K562 (cell line): ENCODE data around the gene RIPK4. TPM values are rescaled to one million over a fixed set of nuclear protein-coding genes. Genes with fewer than 3 reads are reported as not detected.
A peak's percentile ranks its signal among the peaks of the same experiment; 100 is the strongest.
"Not testable (repeated sequence)": the region's sequence is repeated elsewhere in the genome, so short reads cannot be mapped to it uniquely, and the experiment has no call there.

Experiments
- ATAC-seq: fragments of 200-7000 bp; cut with Tn5 transposase; 3 replicates; pipeline ENCODE4 v1.9.1; 2020; ENCODE audit warnings: moderate library complexity
- BruUV-seq: library from RNA; stranded (reverse); fragments of 400-500 nt; replicated peaks from 2 replicates; lab custom pipeline; 2021; lab: Mats Ljungman, UMichigan
- CTCF ChIA-PET: fragments of 300-600 bp; formaldehyde crosslinking; extraction: SDS; loops from one replicate; lab custom pipeline; 2021; ENCODE audit warnings: low intra/inter-chr PET ratio; lab: Yijun Ruan, JAX
- POLR2A ChIA-PET: fragments of 300-600, 350-650 bp; sonication (Branson Sonifier 250); formaldehyde crosslinking; extraction: SDS; loops from one replicate; lab custom pipeline; 2021; ENCODE audit warnings: antibody characterized with exemption, inconsistent platforms; lab: Yijun Ruan, JAX
- DNase-seq, 4 experiments: peaks; one replicate each; pipeline versions ENCODE4 v3.0.0 to v3.0.0-alpha.2; 2011 to 2018; ENCODE audit warnings: low spot score in 3 of 4, mixed read lengths in 3 of 4; ENCODE audit errors: extremely low read depth in 1 of 4
- FAIRE-seq: peaks from 2 replicates; lab custom pipeline; 2011; peaks lifted over from hg19 to GRCh38; lab: Jason Lieb, UNC
- H2AFZ ChIP-seq: 2 replicates; pipeline ENCODE4 v1.6.0; 2011; ENCODE audit warnings: low read depth, low read length, control low read depth, inconsistent platforms
- H3K27ac ChIP-seq: fragments of 200-600 bp; 3 replicates; pipeline ENCODE4 v1.8.0; 2011; ENCODE audit warnings: low read depth, mild to moderate bottlenecking, control low read depth, inconsistent platforms, low read length, moderate library complexity, mixed read lengths; ENCODE audit errors: extremely low read depth
- H3K27me3 ChIP-seq, 2 experiments: fragments of 300-600 bp in 1 of 2; 2 replicates in 1 of 2; 3 replicates in 1 of 2; pipeline versions ENCODE4 v1.6.0 to v1.8.0; 2011; ENCODE audit warnings: inconsistent platforms in 2 of 2, low read length in 2 of 2, mild to moderate bottlenecking in 1 of 2, mixed read lengths in 1 of 2, moderate library complexity in 1 of 2; ENCODE audit not compliant: control insufficient read depth in 2 of 2, insufficient read depth in 2 of 2
- H3K36me3 ChIP-seq: fragments of 300-600 bp; 3 replicates; pipeline ENCODE4 v1.8.0; 2011; ENCODE audit warnings: mild to moderate bottlenecking, low read length, inconsistent platforms; ENCODE audit not compliant: control insufficient read depth, insufficient read depth
- H3K4me1 ChIP-seq, 2 experiments: fragments of 200-600 bp in 1 of 2; replicated peaks in 1 of 2; 2 replicates in 1 of 2; 3 replicates in 1 of 2; pipeline versions ENCODE4 v1.5.1 to v1.8.0; 2011; ENCODE audit warnings: inconsistent platforms in 2 of 2, low read length in 2 of 2, mild to moderate bottlenecking in 1 of 2, mixed read lengths in 1 of 2, moderate library complexity in 1 of 2; ENCODE audit not compliant: control insufficient read depth in 2 of 2, insufficient read depth in 2 of 2
- H3K4me2 ChIP-seq: 2 replicates; pipeline ENCODE4 v1.6.1; 2011; ENCODE audit warnings: low read length, control low read depth, inconsistent platforms, mixed read lengths; ENCODE audit not compliant: insufficient read depth
- H3K4me3 ChIP-seq: fragments of 200-600 bp; sonication (generic), shearing (Covaris generic); 2 replicates; pipeline ENCODE4 v1.5.1; 2016; ENCODE audit warnings: control low read depth, inconsistent platforms
- H3K79me2 ChIP-seq: fragments of 200-600 bp; 3 replicates; pipeline ENCODE4 v1.8.0; 2011; ENCODE audit warnings: low read length, inconsistent platforms; ENCODE audit not compliant: control insufficient read depth, insufficient read depth
- H3K9ac ChIP-seq, 2 experiments: 2 replicates each; pipeline versions ENCODE4 v1.6.0 to v1.6.1; 2011; ENCODE audit warnings: low read depth in 2 of 2, low read length in 2 of 2, control low read depth in 1 of 2, inconsistent platforms in 1 of 2, mild to moderate bottlenecking in 1 of 2, mixed read lengths in 1 of 2; ENCODE audit not compliant: insufficient read depth in 1 of 2
- H3K9me1 ChIP-seq: one replicate; pipeline ENCODE4 v1.6.0; 2011; ENCODE audit warnings: inconsistent platforms, mild to moderate bottlenecking, low read length, moderate library complexity; ENCODE audit not compliant: control insufficient read depth, insufficient read depth
- H3K9me3 ChIP-seq: replicated peaks from 2 replicates; pipeline ENCODE4 v1.5.1; 2011; ENCODE audit warnings: low read depth, low read length, inconsistent platforms; ENCODE audit not compliant: control insufficient read depth, insufficient read depth
- H4K20me1 ChIP-seq: replicated peaks from 2 replicates; pipeline ENCODE4 v1.6.1; 2011; ENCODE audit warnings: low read length, inconsistent platforms, mixed read lengths; ENCODE audit not compliant: control insufficient read depth, insufficient read depth
- CBX1 ChIP-seq: sonication (generic); IDR thresholded peaks from 2 replicates; pipeline ENCODE4 v1.6.1; 2016; ENCODE audit warnings: antibody characterized with exemption, low read depth, mild to moderate bottlenecking
- DIDO1 ChIP-seq: fragments of 450-650 bp; IDR thresholded peaks from 2 replicates; pipeline ENCODE4 v1.6.1; 2016; ENCODE audit warnings: low read depth, missing biosample characterization, missing genetic modification characterization
- GABPB2 ChIP-seq: fragments of 250-450 bp; sonication (Bioruptor Pico); conservative IDR thresholded peaks from 2 replicates; pipeline ENCODE4 v1.5.1; 2021; ENCODE audit warnings: mild to moderate bottlenecking
- KAT8 ChIP-seq: fragments of 450-650 bp; IDR thresholded peaks from 2 replicates; pipeline ENCODE4 v1.6.1; 2016; ENCODE audit warnings: low read depth, mild to moderate bottlenecking
- KLF16 ChIP-seq: IDR thresholded peaks from 2 replicates; pipeline ENCODE4 v1.6.1; 2016; ENCODE audit warnings: antibody characterized with exemption
- LCOR ChIP-seq: sonication (generic); formaldehyde crosslinking; IDR thresholded peaks from 2 replicates; pipeline ENCODE4 v1.8.0; 2022; ENCODE audit warnings: mild to moderate bottlenecking, missing genetic modification reagents
- MAFK ChIP-seq: IDR thresholded peaks from 2 replicates; pipeline ENCODE4 v1.6.1; 2011; ENCODE audit warnings: low read length, improper control_type of control experiment
- MAZ ChIP-seq, 2 experiments: fragments of 450-650 bp in 1 of 2; sonication (generic) in 1 of 2; formaldehyde crosslinking; IDR thresholded peaks in 1 of 2; conservative IDR thresholded peaks in 1 of 2; 2 replicates each; pipeline versions ENCODE4 v1.4.0 to v1.5.0; 2020; ENCODE audit warnings: mild to moderate bottlenecking in 1 of 2, missing genetic modification reagents in 1 of 2
- NFXL1 ChIP-seq: fragments of 450-650 bp; formaldehyde crosslinking; IDR thresholded peaks from 2 replicates; pipeline ENCODE4 v1.4.0; 2021; ENCODE audit warnings: mild to moderate bottlenecking
- SREBF1 ChIP-seq: fragments of 150-350 bp; IDR thresholded peaks from 2 replicates; pipeline ENCODE4 v1.6.1; 2014; ENCODE audit warnings: antibody characterized with exemption, low read depth, low read length, borderline replicate concordance
- TSC22D4 ChIP-seq: fragments of 450-650 bp; IDR thresholded peaks from 2 replicates; pipeline ENCODE4 v1.6.1; 2016; ENCODE audit warnings: missing genetic modification characterization, missing biosample characterization, control low read depth
- VEZF1 ChIP-seq: fragments of 200-800 bp; sonication (Bioruptor generic); IDR thresholded peaks from 2 replicates; pipeline ENCODE4 v1.6.1; 2017; ENCODE audit warnings: missing genetic modification characterization, missing compliant biosample characterization
- XRCC3 ChIP-seq: fragments of 450-650 bp; IDR thresholded peaks from 2 replicates; pipeline ENCODE4 v1.6.1; 2017; ENCODE audit warnings: mild to moderate bottlenecking, moderate library complexity
- ZNF507 ChIP-seq: conservative IDR thresholded peaks from 2 replicates; pipeline ENCODE4 v1.6.1; 2017; ENCODE audit warnings: missing genetic modification characterization, missing compliant biosample characterization
- WGBS: fragments of 100-300 bp; shearing (Covaris generic); methylation state at CpG from one replicate; pipeline ENCODE4 v1.1.6; 2016; ENCODE audit warnings: low coverage, mixed read lengths; ENCODE audit not compliant: insufficient coverage; ENCODE audit errors: missing lambda C conversion rate; 5-methylcytosine and 5-hydroxymethylcytosine counted together
- in situ Hi-C: fragments of 300-500 bp; cut with MboI; formaldehyde crosslinking; loops from 4 replicates; pipeline ENCODE4 v1.15.0; 2018; ENCODE audit warnings: inconsistent platforms, mixed read lengths
- intact Hi-C: fragments of 100-400 bp; cut with micrococcal nuclease; formaldehyde crosslinking; loops from 2 replicates; pipeline ENCODE4 v1.14.2; 2022
- polyA plus RNA-seq, 8 experiments: library from polyadenylated mRNA; depleted of rRNA in 4 of 8; stranded (reverse) in 5 of 8; unstranded in 3 of 8; fragments of >200 nt; fragmentation: Nextera tagmentation in 2 of 8; fragmentation: Illumina TruSeq in 1 of 8; extraction: Ambion mirVana in 2 of 8; extraction: Trizol in 1 of 8; gene quantifications; 2 replicates each; pipeline versions ENCODE4 v1.2.1 to v1.2.3, GENCODE V29; 2011 to 2014; ENCODE audit warnings: inconsistent platforms in 1 of 8, missing spikeins in 1 of 8
- total RNA-seq, 7 experiments: library from RNA; depleted of rRNA in 6 of 7; stranded (reverse); fragments of >200 nt in 6 of 7; fragmentation: Illumina TruSeq in 2 of 7; extraction: Trizol in 2 of 7; gene quantifications; 2 replicates each; pipeline versions ENCODE4 v1.2.1 to v1.2.3, GENCODE V29; 2011 to 2021; ENCODE audit warnings: low replicate concordance in 1 of 7
- TF ChIP-seq, protein P1 (sequence below): fragments of 250-450 bp; sonication (Bioruptor Pico); IDR thresholded peaks from 2 replicates; pipeline ENCODE4 v1.5.0; 2020; ENCODE audit warnings: mild to moderate bottlenecking

The RIPK4 gene
- total and polyA plus RNA-seq, 9 of the 15 experiments (the other 6 are each of a cell fraction or from before 2014, with no cell fraction given) = not detected

DNA sequence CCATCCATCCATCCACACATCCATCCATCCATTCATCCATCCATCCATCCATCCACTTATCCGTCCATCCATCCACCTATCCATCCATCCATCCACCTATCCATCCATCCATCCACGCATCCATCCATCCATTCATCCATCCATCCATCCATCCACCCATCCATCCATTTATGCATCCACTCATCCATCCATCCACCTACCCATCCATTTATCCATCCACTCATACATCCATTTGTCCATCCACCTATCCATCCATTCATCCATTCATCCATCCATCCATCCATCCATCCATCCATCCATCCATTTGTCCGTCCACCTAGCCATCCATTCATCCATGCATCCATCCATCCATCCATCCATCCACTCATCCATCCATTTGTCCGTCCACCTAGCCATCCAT is 72.8 kb downstream of the RIPK4 start:
- DNase-seq, H3K4me3 ChIP-seq, H3K79me2 ChIP-seq, POLR2A ChIA-PET: not testable (repeated sequence)
- 0 out of 2 replicates have a peak, but pooled peaks have one; percentile 11 for TF ChIP-seq TSC22D4 (tag)
- TF ChIP-seq, all 486 proteins: peak for 1; not testable (repeated sequence) for 485
- ATAC-seq, CTCF ChIA-PET, FAIRE-seq, H3K9me1 ChIP-seq, H3K9me3 ChIP-seq, H3K9ac ChIP-seq, H3K27ac ChIP-seq, H3K36me3 ChIP-seq, H4K20me1 ChIP-seq, intact Hi-C loops, H3K4me2 ChIP-seq, H2AFZ ChIP-seq, BruUV-seq, in situ Hi-C loops, H3K4me1 ChIP-seq: not testable (repeated sequence)
- H3K27me3 ChIP-seq = peaks cover 25 to 45% of the 10 kb centered on the region in 2 experiments
- WGBS = 2% methylated on average over 4 of the region's 4 CpGs

- CTCF ChIA-PET = no interaction called here
- TF ChIP-seq VEZF1 (CRISPR knock-in tag) (no peak), SREBF1 (no peak), MAFK (no peak), KLF16 (no peak), CBX1 (no peak), LCOR (no peak), NFXL1 (CRISPR knock-in tag) (no peak), XRCC3 (no peak), ZNF507 (tag) (no peak), KAT8 (no peak), DIDO1 (tag) (no peak), GABPB2 (no peak), MAZ (CRISPR knock-in tag; conservative IDR thresholded peaks at IDR 0.05 in 1 of 2, IDR thresholded peaks at IDR 0.05 in 1 of 2) (no peak)
- TF ChIP-seq, protein P1, sequence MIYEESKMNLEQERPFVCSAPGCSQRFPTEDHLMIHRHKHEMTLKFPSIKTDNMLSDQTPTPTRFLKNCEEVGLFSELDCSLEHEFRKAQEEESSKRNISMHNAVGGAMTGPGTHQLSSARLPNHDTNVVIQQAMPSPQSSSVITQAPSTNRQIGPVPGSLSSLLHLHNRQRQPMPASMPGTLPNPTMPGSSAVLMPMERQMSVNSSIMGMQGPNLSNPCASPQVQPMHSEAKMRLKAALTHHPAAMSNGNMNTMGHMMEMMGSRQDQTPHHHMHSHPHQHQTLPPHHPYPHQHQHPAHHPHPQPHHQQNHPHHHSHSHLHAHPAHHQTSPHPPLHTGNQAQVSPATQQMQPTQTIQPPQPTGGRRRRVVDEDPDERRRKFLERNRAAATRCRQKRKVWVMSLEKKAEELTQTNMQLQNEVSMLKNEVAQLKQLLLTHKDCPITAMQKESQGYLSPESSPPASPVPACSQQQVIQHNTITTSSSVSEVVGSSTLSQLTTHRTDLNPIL (CRISPR knock-in tag) = no peak
These were observed 74.7 kb downstream of the RIPK4 start for GRCh38 chr21:41692185-41692565.

More at GRCh38 chr21:41692185-41692565, 74.7 kb downstream of the RIPK4 start:
- POLR2A ChIA-PET = interaction anchor here (1.1 kb wide), 1 partner anchor 9 kb away, joined by 4 read pairs; no protein-coding TSS in a partner anchor
- no peak overlapping the region for H2AFZ ChIP-seq
- H3K9me3 ChIP-seq = no peaks in the 10 kb centered on the region
- H4K20me1 ChIP-seq = peaks cover 3% of the 10 kb centered on the region; the same call in 1 of the 2 replicates
- BruUV-seq = no TSS peak
- no peak for ATAC-seq
- intact Hi-C loops = no loop called here
- no peak overlapping the region for H3K9ac ChIP-seq
- no peak for DNase-seq
- peaks cover 27 to 47% of the 10 kb centered on the region in 2 experiments for H3K27me3 ChIP-seq
- no peaks in the 10 kb centered on the region for H3K79me2 ChIP-seq
- no peak overlapping the region for H3K27ac ChIP-seq
- H3K4me1 ChIP-seq = no peaks in the 10 kb centered on the region
- in situ Hi-C loops = no loop called here
- no peaks in the 10 kb centered on the region for H3K9me1 ChIP-seq
- no peak overlapping the region for H3K4me2 ChIP-seq
- FAIRE-seq = no peak
- 0% methylated on average over 10 of the region's 10 CpGs for WGBS
- no peak overlapping the region for H3K4me3 ChIP-seq
- no peaks in the 10 kb centered on the region for H3K36me3 ChIP-seq
